ENCODE results near the gene TMPRSS12. TPM values are rescaled to one million over a fixed set of nuclear protein-coding genes. Genes with fewer than 3 reads are reported as not detected.
"Not testable (repeated sequence)": the region's sequence is repeated elsewhere in the genome, so short reads cannot be mapped to it uniquely, and the experiment has no call there.

Gene TMPRSS12
- total RNA-seq, 6 experiments from 2014 or later, result not detected

- peak overlapping the region; percentile 84 for H3K4me3 Mint-ChIP-seq
- no peaks in the 10 kb centered on the region for H3K36me3 Mint-ChIP-seq (ENCODE audit: low read depth)
- H3K4me1 Mint-ChIP-seq (ENCODE audit: low read depth), result peaks cover 47% of the 10 kb centered on the region
- no peak overlapping the region for H3K27ac Mint-ChIP-seq
- no peaks in the 10 kb centered on the region for H3K27me3 Mint-ChIP-seq (ENCODE audit: insufficient read depth)
- no peaks in the 10 kb centered on the region for H3K9me3 Mint-ChIP-seq
- DNase-seq, result no peak
- no peak for TF ChIP-seq CTCF (IDR thresholded peaks at IDR 0.05)
These were observed 82.6 kb downstream of the TMPRSS12 start for GRCh38 chr12:50925342-50925651.

GRCh38 chr12:50925920-50926319 lies 83.2 kb downstream of the TMPRSS12 start:
- Mint-ChIP-seq H3K9me3 (no peaks in the 10 kb centered on the region), H3K36me3 (ENCODE audit: low read depth) (no peaks in the 10 kb centered on the region), H3K4me1 (ENCODE audit: low read depth) (peaks cover 47% of the 10 kb centered on the region), H3K27ac (no peak overlapping the region), H3K27me3 (ENCODE audit: insufficient read depth) (no peaks in the 10 kb centered on the region), H3K4me3 (peak overlapping the region; percentile 84; the same call in 1 of the 2 replicates)
- DNase-seq, result no peak
- TF ChIP-seq CTCF (IDR thresholded peaks at IDR 0.05), result no peak

GRCh38 chr12:50926415-50926814 lies 83.7 kb downstream of the TMPRSS12 start:
- TF ChIP-seq CTCF (IDR thresholded peaks at IDR 0.05), result no peak
- peaks cover 47% of the 10 kb centered on the region for H3K4me1 Mint-ChIP-seq (ENCODE audit: low read depth)
- no peak overlapping the region for H3K27ac Mint-ChIP-seq
- no peaks in the 10 kb centered on the region for H3K9me3 Mint-ChIP-seq
- no peak for DNase-seq
- H3K36me3 Mint-ChIP-seq (ENCODE audit: low read depth), result no peaks in the 10 kb centered on the region
- peak overlapping the region; percentile 44; the same call in 1 of the 2 replicates for H3K4me3 Mint-ChIP-seq
- H3K27me3 Mint-ChIP-seq (ENCODE audit: insufficient read depth), result no peaks in the 10 kb centered on the region

GRCh38 chr12:50926932-50927331 lies 84.2 kb downstream of the TMPRSS12 start:
- not testable (repeated sequence) for H3K27ac Mint-ChIP-seq; DNase-seq; H3K27me3 Mint-ChIP-seq (ENCODE audit: insufficient read depth); H3K9me3 Mint-ChIP-seq; H3K4me3 Mint-ChIP-seq; H3K36me3 Mint-ChIP-seq (ENCODE audit: low read depth)
- H3K4me1 Mint-ChIP-seq (ENCODE audit: low read depth), result peaks cover 47% of the 10 kb centered on the region

GRCh38 chr12:50927356-50927755 lies 84.6 kb downstream of the TMPRSS12 start:
- DNase-seq, result no peak
- no peak overlapping the region for H3K27ac Mint-ChIP-seq
- TF ChIP-seq CTCF (IDR thresholded peaks at IDR 0.05), result no peak
- H3K36me3 Mint-ChIP-seq (ENCODE audit: low read depth), result no peaks in the 10 kb centered on the region
- H3K4me3 Mint-ChIP-seq, result no peak overlapping the region; the same call in 1 of the 2 replicates
- H3K4me1 Mint-ChIP-seq (ENCODE audit: low read depth), result peaks cover 44% of the 10 kb centered on the region
- H3K9me3 Mint-ChIP-seq, result no peaks in the 10 kb centered on the region
- H3K27me3 Mint-ChIP-seq (ENCODE audit: insufficient read depth), result no peaks in the 10 kb centered on the region

- no peaks in the 10 kb centered on the region for H3K36me3 Mint-ChIP-seq (ENCODE audit: low read depth)
These were observed 85.1 kb downstream of the TMPRSS12 start for GRCh38 chr12:50927766-50928224.

More at GRCh38 chr12:50927766-50928224, 85.1 kb downstream of the TMPRSS12 start:
- H3K4me1 Mint-ChIP-seq (ENCODE audit: low read depth), result peaks cover 40% of the 10 kb centered on the region
- H3K9me3 Mint-ChIP-seq, result no peaks in the 10 kb centered on the region
- no peak for DNase-seq
- no peak overlapping the region for H3K4me3 Mint-ChIP-seq
- no peak overlapping the region for H3K27ac Mint-ChIP-seq
- H3K27me3 Mint-ChIP-seq (ENCODE audit: insufficient read depth), result no peaks in the 10 kb centered on the region
- TF ChIP-seq CTCF (IDR thresholded peaks at IDR 0.05), result no peak

Measured in HFFc6 (cell line).